Esophagus squamous epithelium (tissue), 5 donors: Measurements from ENCODE around the gene FBXW7. TPM values are rescaled to one million over a fixed set of nuclear protein-coding genes. Genes with fewer than 3 reads are reported as not detected.
A peak's percentile ranks its signal among the peaks of the same experiment; 100 is the strongest.

Source experiments
- DNase-seq: peaks from one replicate; lab custom pipeline; 2025; lab: John Stamatoyannopoulos, UW
- H3K27ac ChIP-seq, 4 donors: fragments of 200-600 bp; sonication (generic); one replicate each; pipeline ENCODE4 v1.5.1; 2016 to 2019; ENCODE audit warnings: mild to moderate bottlenecking in 1 of 4
- H3K27me3 ChIP-seq, 4 donors: fragments of 200-600 bp; sonication (generic); 1 replicate in 3 of 4; 2 replicates in 1 of 4; pipeline versions ENCODE4 v1.5.1 to v1.6.0; 2017 to 2021; ENCODE audit warnings: antibody characterized with exemption in 1 of 4
- H3K36me3 ChIP-seq, 3 donors: fragments of 200-600 bp; sonication (generic); one replicate each; pipeline ENCODE4 v1.5.1; 2016 to 2019
- H3K4me1 ChIP-seq, 3 donors: fragments of 200-600 bp; sonication (generic); one replicate each; pipeline ENCODE4 v1.5.1; 2017 to 2019
- H3K4me3 ChIP-seq, 4 donors: fragments of 200-600 bp; sonication (generic); 1 replicate in 3 of 4; 2 replicates in 1 of 4; pipeline ENCODE4 v1.5.1; 2016 to 2019; ENCODE audit warnings: mild to moderate bottlenecking in 2 of 4, moderate library complexity in 1 of 4
- H3K9me3 ChIP-seq, 3 donors: fragments of 200-600 bp; sonication (generic); one replicate each; pipeline ENCODE4 v1.5.1; 2016 to 2019
- POLR2A ChIP-seq, 4 donors: fragments of 450-650 bp; IDR thresholded peaks; one replicate each; pipeline ENCODE4 v1.6.1; 2017; ENCODE audit warnings: antibody characterized with exemption in 4 of 4, mild to moderate bottlenecking in 4 of 4, moderate library complexity in 3 of 4
- WGBS, 2 donors: methylation state at CpG; one replicate each; pipeline ENCODE4 v1.1.5; 2018; 5-methylcytosine and 5-hydroxymethylcytosine counted together
- intact Hi-C: fragments of 100-400 bp; cut with DNase I; formaldehyde crosslinking; loops from one replicate; pipeline ENCODE4 v1.15.0; 2022
- total RNA-seq, 4 donors: library from RNA; depleted of rRNA; stranded (reverse); fragments of >200 nt; gene quantifications; one replicate each; pipeline ENCODE4 v1.1.0, GENCODE V29; 2016
- TF ChIP-seq, protein P1 (sequence below), 6 experiments: fragments of 450-650 bp in 4 of 6; fragments of 200-600 bp in 2 of 6; sonication (generic) in 2 of 6; IDR thresholded peaks; one replicate each; pipeline ENCODE4 v1.5.1; 2016 to 2019; ENCODE audit warnings: antibody characterized with exemption in 6 of 6, mild to moderate bottlenecking in 4 of 6, moderate library complexity in 4 of 6
- donor health status: DM: yes; HTN: yes; CAD: no.

FBXW7 gene
- total RNA-seq, 4 donors from 2014 or later, result 32.3 to 92.7 (median 36.9) TPM

DNA sequence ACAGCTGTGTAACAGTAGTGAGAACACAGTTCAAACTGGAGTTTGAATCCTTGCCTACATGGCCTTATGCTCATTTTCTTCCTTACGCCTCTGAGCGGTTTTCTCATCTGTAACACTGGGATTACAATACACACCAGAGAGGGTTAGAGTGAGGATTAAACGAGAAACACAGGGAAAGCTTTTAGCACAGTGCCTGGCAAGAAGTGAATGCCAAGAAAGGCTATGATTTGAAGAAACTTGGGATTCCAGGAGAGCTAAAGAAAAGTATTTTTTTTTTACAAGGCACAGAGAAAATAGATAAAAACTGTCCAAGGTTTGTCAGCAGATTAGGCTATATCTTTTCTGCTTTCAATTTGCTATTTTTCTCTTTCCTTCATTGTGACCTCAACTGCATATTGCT lies 246.4 kb downstream of the FBXW7 start:
- TF ChIP-seq POLR2A (IDR thresholded peaks at IDR 0.05), result no peak
- TF ChIP-seq, protein P1, sequence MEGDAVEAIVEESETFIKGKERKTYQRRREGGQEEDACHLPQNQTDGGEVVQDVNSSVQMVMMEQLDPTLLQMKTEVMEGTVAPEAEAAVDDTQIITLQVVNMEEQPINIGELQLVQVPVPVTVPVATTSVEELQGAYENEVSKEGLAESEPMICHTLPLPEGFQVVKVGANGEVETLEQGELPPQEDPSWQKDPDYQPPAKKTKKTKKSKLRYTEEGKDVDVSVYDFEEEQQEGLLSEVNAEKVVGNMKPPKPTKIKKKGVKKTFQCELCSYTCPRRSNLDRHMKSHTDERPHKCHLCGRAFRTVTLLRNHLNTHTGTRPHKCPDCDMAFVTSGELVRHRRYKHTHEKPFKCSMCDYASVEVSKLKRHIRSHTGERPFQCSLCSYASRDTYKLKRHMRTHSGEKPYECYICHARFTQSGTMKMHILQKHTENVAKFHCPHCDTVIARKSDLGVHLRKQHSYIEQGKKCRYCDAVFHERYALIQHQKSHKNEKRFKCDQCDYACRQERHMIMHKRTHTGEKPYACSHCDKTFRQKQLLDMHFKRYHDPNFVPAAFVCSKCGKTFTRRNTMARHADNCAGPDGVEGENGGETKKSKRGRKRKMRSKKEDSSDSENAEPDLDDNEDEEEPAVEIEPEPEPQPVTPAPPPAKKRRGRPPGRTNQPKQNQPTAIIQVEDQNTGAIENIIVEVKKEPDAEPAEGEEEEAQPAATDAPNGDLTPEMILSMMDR (IDR thresholded peaks at IDR 0.05), result no peak
- no peak overlapping the region for H3K27ac ChIP-seq
- H3K9me3 ChIP-seq, result no peaks in the 10 kb centered on the region
- H3K27me3 ChIP-seq, result no peaks in the 10 kb centered on the region
- no peak for DNase-seq
- H3K4me1 ChIP-seq, result peaks cover 0 to 38% (median 4%) of the 10 kb centered on the region in 3 donors
- 29 to 41% methylated on average over 3 of the region's 3 CpGs for WGBS, 2 donors
- no peaks in the 10 kb centered on the region for H3K36me3 ChIP-seq
- intact Hi-C loops, result no loop called here
- H3K4me3 ChIP-seq, result no peak overlapping the region

DNA sequence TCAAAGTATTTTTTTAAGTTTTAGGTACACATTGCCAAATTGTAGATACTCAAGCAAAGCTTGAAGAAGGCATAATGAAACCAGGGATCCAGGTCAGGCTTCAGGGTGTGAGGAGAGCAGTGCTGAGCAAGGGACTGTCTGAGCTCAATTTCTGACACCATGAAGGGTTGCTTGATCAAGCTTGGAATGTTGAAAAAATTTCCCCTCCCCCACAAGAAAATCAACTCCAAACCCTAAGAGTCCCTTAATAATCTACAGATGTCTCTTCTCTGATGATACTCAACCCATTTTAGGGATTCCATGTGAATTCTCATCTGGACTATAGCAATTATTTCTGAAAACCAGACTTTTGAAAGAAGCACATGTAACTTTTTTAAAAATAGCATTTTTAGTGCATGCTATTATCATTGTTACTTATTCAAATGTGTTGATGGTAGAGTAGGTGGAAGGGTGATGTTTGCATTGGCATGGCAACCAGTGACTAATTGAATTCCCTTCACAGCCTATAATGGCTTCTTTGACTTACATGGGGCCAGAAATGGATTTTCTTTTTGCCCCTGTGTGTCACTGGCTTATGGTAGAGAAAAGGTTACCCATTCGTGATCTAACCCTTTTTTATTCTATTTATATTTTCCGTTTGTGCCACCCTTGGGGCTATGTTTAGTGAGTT lies 252.0 kb downstream of the FBXW7 start:
- Histone ChIP-seq H3K27ac (no peak overlapping the region), H3K27me3 (no peaks in the 10 kb centered on the region), H3K9me3 (no peaks in the 10 kb centered on the region), H3K4me3 (no peak overlapping the region), H3K36me3 (no peaks in the 10 kb centered on the region), H3K4me1 (peaks cover 2 to 23% (median 4%) of the 10 kb centered on the region in 3 donors)
- no peak for TF ChIP-seq POLR2A (IDR thresholded peaks at IDR 0.05)
- TF ChIP-seq, protein P1 (IDR thresholded peaks at IDR 0.05), result no peak
- intact Hi-C loops, result no loop called here
- WGBS, 2 donors, result 51 to 57% methylated on average over 2 of the region's 2 CpGs
- DNase-seq, result no peak

DNA sequence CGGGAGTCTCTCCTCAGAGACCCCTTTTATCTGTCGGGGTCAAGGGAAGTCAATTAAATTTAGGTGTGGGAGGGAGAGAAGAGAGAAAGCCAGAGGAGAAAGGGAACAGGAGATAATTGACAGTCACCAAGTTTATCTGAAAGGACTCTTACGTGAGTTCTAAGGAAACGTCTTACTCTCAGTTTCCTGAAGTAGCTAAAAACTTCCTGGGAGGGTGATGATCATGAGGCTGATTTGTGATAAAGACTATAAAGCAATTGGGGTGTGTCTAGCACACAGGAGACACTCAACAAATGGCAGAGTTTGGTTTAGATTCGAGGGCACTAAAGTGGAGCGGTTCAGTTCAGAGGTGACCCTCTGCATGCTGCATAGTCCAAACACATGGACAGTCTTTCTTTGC lies 254.1 kb downstream of the FBXW7 start:
- Histone ChIP-seq H3K36me3 (no peaks in the 10 kb centered on the region), H3K4me1 (peaks cover 4 to 39% (median 4%) of the 10 kb centered on the region in 3 donors), H3K9me3 (no peaks in the 10 kb centered on the region), H3K27me3 (no peaks in the 10 kb centered on the region), H3K4me3 (no peak overlapping the region), H3K27ac (no peak overlapping the region)
- WGBS, 2 donors, result 79 to 82% methylated on average over 6 of the region's 6 CpGs
- TF ChIP-seq POLR2A (IDR thresholded peaks at IDR 0.05), result no peak
- TF ChIP-seq, protein P1 (IDR thresholded peaks at IDR 0.05), result no peak
- DNase-seq, result no peak
- intact Hi-C loops, result no loop called here

DNA sequence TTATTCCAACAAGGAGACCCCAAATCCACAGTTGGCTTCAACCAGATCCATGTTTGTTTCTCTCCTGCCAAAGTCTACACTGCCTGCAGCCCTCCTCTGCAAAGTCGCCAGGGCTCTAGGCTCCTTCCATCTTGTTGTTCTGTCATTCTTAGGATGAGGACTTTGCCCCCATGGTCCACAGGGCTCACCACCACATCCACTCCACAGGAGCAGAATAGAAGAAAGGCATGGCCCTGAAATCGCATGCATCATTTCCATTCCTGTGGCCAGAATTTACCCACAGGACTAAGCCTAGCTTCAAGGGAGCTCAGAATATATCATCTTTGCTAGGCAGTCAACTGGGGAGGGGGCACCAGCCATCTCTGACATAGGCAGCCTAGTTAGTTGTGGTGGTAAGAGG lies 254.7 kb downstream of the FBXW7 start:
- 83 to 94% methylated on average over 1 to 2 of the region's 2 CpGs for WGBS, 2 donors
- no peak for TF ChIP-seq POLR2A (IDR thresholded peaks at IDR 0.05)
- TF ChIP-seq, protein P1 (IDR thresholded peaks at IDR 0.05), result no peak
- no peaks in the 10 kb centered on the region for H3K27me3 ChIP-seq
- no peak overlapping the region for H3K27ac ChIP-seq
- no peaks in the 10 kb centered on the region for H3K9me3 ChIP-seq
- H3K4me3 ChIP-seq, result no peak overlapping the region
- no peak for DNase-seq
- peaks cover 4 to 35% (median 4%) of the 10 kb centered on the region in 3 donors for H3K4me1 ChIP-seq
- intact Hi-C loops, result no loop called here
- H3K36me3 ChIP-seq, result no peaks in the 10 kb centered on the region

DNA sequence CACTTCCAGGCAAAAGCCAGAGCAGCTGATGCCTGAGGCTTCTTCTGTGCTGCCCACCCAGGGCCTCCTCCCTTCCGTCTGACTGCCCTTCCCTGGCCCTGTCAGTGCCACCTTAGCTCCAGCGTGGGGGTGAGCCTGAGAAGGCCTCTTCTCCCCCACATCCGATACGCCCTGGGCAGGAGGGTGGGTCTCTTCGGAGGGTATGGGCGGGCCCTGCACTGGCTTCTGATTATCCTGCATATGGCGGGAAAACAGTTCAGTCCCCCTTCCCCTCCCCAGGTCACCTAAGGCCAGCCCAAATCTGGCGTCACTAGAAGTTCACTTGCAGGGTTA lies 256.7 kb downstream of the FBXW7 start:
- no peaks in the 10 kb centered on the region for H3K36me3 ChIP-seq
- H3K4me1 ChIP-seq, result peaks cover 4 to 24% (median 4%) of the 10 kb centered on the region in 3 donors
- DNase-seq, result no peak
- TF ChIP-seq, protein P1 (IDR thresholded peaks at IDR 0.05), result no peak
- TF ChIP-seq POLR2A (IDR thresholded peaks at IDR 0.05), result no peak
- intact Hi-C loops, result no loop called here
- no peaks in the 10 kb centered on the region for H3K27me3 ChIP-seq
- H3K9me3 ChIP-seq, result no peaks in the 10 kb centered on the region
- H3K4me3 ChIP-seq, result no peak overlapping the region
- H3K27ac ChIP-seq, result peak overlapping the region in 2 of 4 donors; percentile 50 to 60
- 86 to 87% methylated on average over 6 of the region's 8 CpGs for WGBS, 2 donors
